Parathyroid adenoma (tissue), 2 donors: Measurements from ENCODE around the gene DARS1.

Experiments
- H2AFZ ChIP-seq: fragments of 300-600 bp; sonication (generic); one replicate; pipeline ENCODE4 v1.7.0; 2017; ENCODE audit warnings: antibody characterized with exemption, mild to moderate bottlenecking
- H3K27ac ChIP-seq: fragments of 300-600 bp; sonication (generic); one replicate; pipeline ENCODE4 v1.7.0; 2017
- H3K27me3 ChIP-seq: fragments of 300-600 bp; sonication (generic); one replicate; pipeline ENCODE4 v1.7.0; 2017; ENCODE audit warnings: low read length; ENCODE audit not compliant: control insufficient read depth, insufficient read depth
- H3K36me3 ChIP-seq: fragments of 300-600 bp; sonication (generic); one replicate; pipeline ENCODE4 v1.7.0; 2017; ENCODE audit warnings: low read length; ENCODE audit not compliant: control insufficient read depth, insufficient read depth
- H3K4me1 ChIP-seq: fragments of 300-600 bp; sonication (generic); one replicate; pipeline ENCODE4 v1.7.0; 2017; ENCODE audit warnings: control low read depth
- H3K4me2 ChIP-seq: fragments of 300-600 bp; sonication (generic); one replicate; pipeline ENCODE4 v1.7.0; 2017; ENCODE audit warnings: low read length
- H3K4me3 ChIP-seq: fragments of 300-600 bp; sonication (generic); one replicate; pipeline ENCODE4 v1.7.0; 2017; ENCODE audit warnings: low read depth, low read length
- H3K79me2 ChIP-seq: fragments of 300-600 bp; sonication (generic); one replicate; pipeline ENCODE4 v1.7.0; 2017; ENCODE audit warnings: control low read depth
- H3K9ac ChIP-seq: fragments of 300-600 bp; sonication (generic); one replicate; pipeline ENCODE4 v1.7.0; 2017; ENCODE audit warnings: mild to moderate bottlenecking
- H3K9me3 ChIP-seq: fragments of 300-600 bp; sonication (generic); one replicate; pipeline ENCODE4 v1.7.0; 2017; ENCODE audit warnings: low read length; ENCODE audit not compliant: control insufficient read depth
- CTCF ChIP-seq: fragments of 300-600 bp; sonication (generic); IDR thresholded peaks from one replicate; pipeline ENCODE4 v1.7.0; 2017; ENCODE audit warnings: antibody characterized with exemption, mild to moderate bottlenecking
- donor health status: primary hyperparathyroidism.

DARS1 gene

GRCh38 chr2:136001131-136001530 lies 15.7 kb upstream of the DARS1 start:
- H3K9ac ChIP-seq: no peak overlapping the region
- H3K9me3 ChIP-seq: no peaks in the 10 kb centered on the region
- no peak for TF ChIP-seq CTCF
- H2AFZ ChIP-seq: no peak overlapping the region
- H3K27me3 ChIP-seq: no peaks in the 10 kb centered on the region
- no peaks in the 10 kb centered on the region for H3K79me2 ChIP-seq
- no peaks in the 10 kb centered on the region for H3K4me1 ChIP-seq
- H3K4me3 ChIP-seq: no peak overlapping the region
- no peak overlapping the region for H3K4me2 ChIP-seq
- no peak overlapping the region for H3K27ac ChIP-seq
- H3K36me3 ChIP-seq: no peaks in the 10 kb centered on the region

GRCh38 chr2:136000502-136000901 lies 15.1 kb upstream of the DARS1 start:
- H3K27ac ChIP-seq: no peak overlapping the region
- no peaks in the 10 kb centered on the region for H3K9me3 ChIP-seq
- H3K4me1 ChIP-seq: no peaks in the 10 kb centered on the region
- TF ChIP-seq CTCF: no peak
- no peaks in the 10 kb centered on the region for H3K27me3 ChIP-seq
- H3K4me3 ChIP-seq: no peak overlapping the region
- H3K4me2 ChIP-seq: no peak overlapping the region
- H3K79me2 ChIP-seq: no peaks in the 10 kb centered on the region
- no peak overlapping the region for H2AFZ ChIP-seq
- H3K9ac ChIP-seq: no peak overlapping the region
- no peaks in the 10 kb centered on the region for H3K36me3 ChIP-seq

DNA sequence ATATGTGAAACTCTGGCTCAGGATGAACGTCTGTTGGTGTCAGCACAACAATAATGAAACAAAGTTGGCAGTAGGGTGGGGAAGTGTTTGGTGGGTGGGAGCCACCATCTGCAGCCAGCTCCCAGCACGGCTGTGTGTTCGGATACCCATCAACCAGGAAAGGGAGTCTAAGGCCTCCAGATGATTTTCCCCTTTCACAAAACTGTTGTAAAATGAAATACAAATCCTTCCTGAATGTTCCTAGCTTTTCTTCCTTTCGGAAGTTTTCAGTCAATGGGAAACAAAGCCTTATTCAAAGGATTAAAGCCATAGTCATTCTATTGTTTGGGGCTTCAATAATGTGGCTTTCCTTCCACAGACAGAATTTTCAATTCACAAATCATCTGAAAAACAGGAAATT lies 14.5 kb upstream of the DARS1 start:
- H3K4me1 ChIP-seq: no peaks in the 10 kb centered on the region
- no peak overlapping the region for H2AFZ ChIP-seq
- H3K9me3 ChIP-seq: no peaks in the 10 kb centered on the region
- no peaks in the 10 kb centered on the region for H3K27me3 ChIP-seq
- no peak overlapping the region for H3K9ac ChIP-seq
- H3K4me2 ChIP-seq: no peak overlapping the region
- H3K27ac ChIP-seq: no peak overlapping the region
- no peaks in the 10 kb centered on the region for H3K79me2 ChIP-seq
- H3K4me3 ChIP-seq: no peak overlapping the region
- no peaks in the 10 kb centered on the region for H3K36me3 ChIP-seq
- TF ChIP-seq CTCF: no peak

DNA sequence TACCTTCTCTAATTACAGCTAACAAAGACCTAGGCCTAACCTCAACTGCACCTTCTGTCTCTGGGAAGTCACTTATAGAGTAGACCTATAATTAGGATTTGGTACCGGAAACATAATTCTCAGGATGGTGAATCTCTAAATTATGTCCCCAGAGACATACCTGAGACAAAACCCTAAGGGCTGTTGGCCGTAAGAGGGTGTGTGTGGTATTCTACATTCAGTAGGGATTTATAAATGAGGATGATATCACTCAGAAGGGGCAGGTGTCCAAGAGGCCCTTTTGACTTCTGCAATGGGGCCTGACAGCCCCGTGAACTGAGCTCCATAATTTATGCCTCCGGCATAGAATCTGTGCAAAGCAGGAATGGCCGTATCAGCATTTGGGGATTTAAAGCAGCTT lies 13.5 kb upstream of the DARS1 start:
- Histone ChIP-seq H3K79me2 (no peaks in the 10 kb centered on the region), H3K36me3 (no peaks in the 10 kb centered on the region), H3K27ac (no peak overlapping the region), H2AFZ (no peak overlapping the region), H3K4me1 (no peaks in the 10 kb centered on the region), H3K27me3 (no peaks in the 10 kb centered on the region), H3K9ac (no peak overlapping the region), H3K4me3 (no peak overlapping the region), H3K9me3 (no peaks in the 10 kb centered on the region), H3K4me2 (no peak overlapping the region)
- no peak for TF ChIP-seq CTCF

GRCh38 chr2:135997380-135997779 lies 12.0 kb upstream of the DARS1 start:
- Histone ChIP-seq H3K79me2 (no peaks in the 10 kb centered on the region), H3K4me3 (no peak overlapping the region), H3K27me3 (no peaks in the 10 kb centered on the region), H2AFZ (no peak overlapping the region), H3K4me1 (no peaks in the 10 kb centered on the region), H3K36me3 (no peaks in the 10 kb centered on the region), H3K9ac (no peak overlapping the region), H3K4me2 (no peak overlapping the region), H3K9me3 (no peaks in the 10 kb centered on the region), H3K27ac (no peak overlapping the region)
- no peak for TF ChIP-seq CTCF
